Stimulated activated CD8-positive, alpha-beta memory T cell treated with anti-CD3 and anti-CD28 coated beads, Interleukin-2, amount 100 ng/mL, for 48 hours (primary cell): ENCODE measurements around the gene SLC9A2.

Experiments
- DNase-seq, 2 donors: peaks; one replicate each; pipeline ENCODE4 v3.0.0-alpha.2; 2020; ENCODE audit warnings: low read depth in 2 of 2

The SLC9A2 gene

DNA sequence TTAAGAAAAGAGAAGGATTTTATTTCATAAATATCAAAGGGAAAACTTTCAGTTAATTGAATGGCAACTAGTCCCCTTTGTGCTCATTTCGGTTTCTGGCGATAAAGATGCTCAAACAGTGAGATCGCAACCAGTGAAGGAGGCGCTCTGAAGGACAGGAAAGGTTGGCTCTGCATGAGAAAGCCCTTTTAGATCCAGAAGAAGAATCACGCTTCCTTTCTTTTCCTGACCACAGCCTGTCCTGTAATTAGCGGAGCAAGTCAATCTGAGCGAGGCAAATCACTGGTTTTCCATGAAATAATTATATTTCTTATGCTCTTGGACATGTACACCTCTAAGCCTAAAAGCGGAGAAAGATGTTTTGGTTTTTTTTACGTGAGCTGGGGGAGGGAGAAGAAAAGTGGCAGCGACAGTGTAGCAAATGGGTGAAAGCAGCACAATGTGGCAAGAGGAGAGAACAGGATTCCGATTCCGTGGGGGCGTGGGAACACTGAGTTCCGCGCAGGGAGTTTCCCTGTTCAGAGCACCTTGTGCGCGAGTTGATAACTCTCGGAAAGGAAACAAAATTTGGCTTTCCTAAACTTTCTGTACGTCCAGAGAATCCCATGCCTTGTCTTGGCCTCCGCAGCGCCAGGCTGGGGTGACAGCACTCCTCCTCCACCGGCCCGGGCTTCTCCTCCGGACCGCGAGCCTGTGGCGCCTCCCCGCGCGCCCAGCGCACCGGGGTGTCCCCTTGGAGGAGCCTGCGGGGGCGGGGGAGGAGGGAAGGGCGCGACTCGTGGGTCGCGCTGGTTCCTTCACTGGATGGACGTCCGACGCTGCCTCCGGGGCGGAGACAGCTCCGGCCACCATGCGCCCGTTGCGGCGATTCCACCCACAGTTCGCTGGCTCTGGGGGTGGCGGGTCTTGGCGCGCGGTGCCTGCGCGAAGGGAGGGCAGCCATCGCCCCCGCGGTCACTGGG, 620 bp upstream of the SLC9A2 start:
- DNase-seq = peak in 1 of 2 donors; percentile 10

DNA sequence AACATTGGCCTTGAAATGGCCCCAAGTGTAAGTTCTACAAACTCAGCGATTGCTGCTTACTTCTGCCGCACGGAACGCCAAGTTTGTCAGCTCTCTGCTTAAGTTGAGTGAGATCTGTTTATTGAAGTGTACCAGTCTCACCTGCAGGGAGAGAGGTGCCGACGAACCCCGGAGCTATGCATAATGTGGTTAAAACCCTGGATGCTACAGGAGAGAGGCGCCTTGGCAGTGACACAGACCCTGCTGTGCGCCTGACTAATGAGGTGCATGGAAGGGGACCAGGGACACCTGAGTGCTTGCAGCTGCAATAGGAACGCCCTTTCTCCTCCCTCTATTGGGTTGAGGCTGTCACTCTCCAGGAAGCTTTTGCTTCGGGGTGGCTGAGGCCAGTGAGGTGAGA, 979 bp downstream of the SLC9A2 start:
- no peak for DNase-seq

DNA sequence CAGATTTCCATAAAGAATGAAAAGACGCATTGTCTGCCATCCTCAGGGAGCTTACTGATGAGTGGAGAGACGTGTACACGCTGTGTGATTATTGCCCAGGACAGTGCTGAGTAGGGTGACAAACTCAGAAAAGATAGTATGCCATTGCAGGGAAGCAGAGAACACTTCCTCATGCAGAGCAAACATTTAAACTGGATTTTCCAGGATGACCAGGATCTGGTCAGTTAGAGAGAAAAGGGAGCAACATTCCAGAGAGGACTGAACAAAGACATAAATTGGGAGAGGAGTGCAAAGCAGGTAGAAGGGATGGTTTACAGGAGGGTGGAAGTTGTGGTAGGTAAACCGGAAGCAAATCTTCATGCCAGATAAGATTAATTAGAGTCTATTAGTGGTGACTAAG, 2.3 kb downstream of the SLC9A2 start:
- DNase-seq = no peak

DNA sequence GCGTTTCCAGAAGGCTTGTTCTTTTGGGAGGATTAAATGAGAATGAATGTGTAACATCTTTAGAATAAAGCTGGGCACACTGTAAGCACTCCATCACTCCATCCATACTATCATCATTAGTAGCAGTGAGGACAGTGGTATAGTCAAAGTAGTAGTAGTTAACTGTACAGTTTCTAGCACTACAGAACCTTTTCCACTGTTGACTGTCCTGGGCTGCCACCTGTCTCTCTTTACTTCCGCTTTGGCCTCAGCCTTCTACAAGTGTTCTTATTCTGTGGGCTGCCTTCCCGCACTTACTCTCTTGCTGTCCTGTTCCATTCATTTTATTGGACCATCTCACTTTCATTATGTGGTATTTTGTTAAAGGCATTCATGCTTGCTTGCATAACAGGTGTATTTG, 3.3 kb downstream of the SLC9A2 start:
- DNase-seq = no peak

DNA sequence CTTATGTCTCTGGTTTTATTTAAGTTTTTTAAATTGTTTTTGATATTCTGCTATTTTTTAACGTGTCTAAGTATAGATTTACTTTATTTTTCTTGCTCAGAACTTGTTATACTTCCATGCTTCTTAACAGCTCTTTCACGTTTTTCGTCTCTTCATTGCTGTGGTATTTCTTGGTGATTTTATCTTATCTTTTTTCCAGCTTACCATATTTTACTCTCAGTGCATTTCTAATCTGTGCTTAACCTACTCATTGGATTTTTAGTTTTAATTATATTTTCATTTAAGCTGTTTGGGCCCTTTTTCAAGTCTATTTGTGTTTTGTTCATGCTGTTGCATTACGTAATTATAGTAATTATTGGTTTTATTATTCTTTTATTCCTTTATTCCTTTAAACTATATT, 11.1 kb downstream of the SLC9A2 start:
- no peak for DNase-seq

DNA sequence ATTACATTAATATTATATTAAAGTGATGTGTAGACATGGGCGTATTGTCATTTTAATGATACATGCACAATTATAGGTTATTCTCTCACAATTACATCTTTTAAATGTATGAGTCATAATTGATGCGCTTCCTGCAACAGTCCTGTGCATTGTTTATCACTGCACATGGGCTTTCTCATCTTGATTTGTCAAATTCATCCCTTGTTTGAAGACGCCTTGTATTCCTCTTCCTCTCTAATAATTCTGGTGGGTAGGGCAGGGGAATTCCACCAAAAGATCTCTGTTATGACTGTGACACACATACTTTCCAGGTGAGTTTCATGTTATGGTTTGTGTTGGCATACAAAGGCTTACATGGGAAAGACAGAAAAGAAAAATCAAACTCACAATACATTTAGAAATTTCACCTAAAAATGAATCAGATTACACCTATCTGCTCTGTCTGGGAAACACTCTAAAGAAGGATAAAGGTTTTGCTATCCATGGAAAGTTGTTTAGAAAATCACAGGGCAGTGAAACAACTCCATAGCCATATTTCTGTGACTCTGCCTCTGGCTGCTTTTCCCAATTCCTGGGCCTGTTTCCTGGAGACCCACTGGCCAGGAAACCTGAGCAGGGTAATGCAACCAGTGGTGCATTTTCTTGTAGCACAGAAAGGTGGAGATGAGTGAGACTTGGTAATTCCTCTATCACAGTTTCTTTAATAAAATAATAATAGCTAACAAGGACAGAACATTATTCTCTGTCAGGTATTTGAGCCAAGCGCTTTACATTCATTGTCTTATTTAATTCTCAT, 13.2 kb downstream of the SLC9A2 start:
- DNase-seq = no peak

DNA sequence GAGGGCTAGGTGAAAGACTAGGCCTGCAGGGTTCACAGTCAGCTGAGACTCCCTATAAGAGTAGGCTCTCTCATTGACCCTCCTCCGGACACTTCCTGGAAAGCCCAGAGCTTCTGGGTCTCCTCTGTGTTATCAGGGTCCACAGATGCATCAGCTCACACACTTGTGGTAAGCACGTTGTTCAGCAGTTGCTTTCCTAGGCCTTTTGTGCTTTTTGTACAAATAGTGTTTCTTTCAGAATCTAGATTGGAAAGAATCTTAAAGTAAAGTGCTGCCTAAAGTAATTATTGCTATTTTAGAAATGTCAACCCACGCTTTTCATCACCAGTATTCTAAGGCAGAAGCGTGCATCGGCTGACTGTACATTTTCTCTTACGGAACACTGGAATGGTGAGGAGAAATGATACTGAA, 15.5 kb downstream of the SLC9A2 start:
- DNase-seq = no peak

DNA sequence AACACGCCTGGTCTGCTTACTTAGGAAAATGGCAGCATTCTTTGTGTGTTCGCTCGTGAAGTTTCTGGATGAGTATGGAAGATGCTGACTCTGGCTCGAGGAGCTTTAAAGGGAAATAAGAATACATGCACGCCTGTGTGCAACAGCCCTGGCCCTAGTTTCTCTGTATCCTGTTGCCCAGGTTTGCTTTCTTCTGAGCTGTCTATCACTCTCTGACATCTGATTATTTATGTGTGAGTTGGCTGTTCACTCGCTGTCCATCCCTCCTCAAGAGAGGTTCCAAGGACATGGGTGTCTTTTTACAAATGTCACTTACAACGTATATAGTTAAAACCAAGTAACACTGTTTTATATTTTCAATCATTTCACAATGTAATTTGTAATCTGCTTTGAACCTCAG, 16.0 kb downstream of the SLC9A2 start:
- no peak for DNase-seq

DNA sequence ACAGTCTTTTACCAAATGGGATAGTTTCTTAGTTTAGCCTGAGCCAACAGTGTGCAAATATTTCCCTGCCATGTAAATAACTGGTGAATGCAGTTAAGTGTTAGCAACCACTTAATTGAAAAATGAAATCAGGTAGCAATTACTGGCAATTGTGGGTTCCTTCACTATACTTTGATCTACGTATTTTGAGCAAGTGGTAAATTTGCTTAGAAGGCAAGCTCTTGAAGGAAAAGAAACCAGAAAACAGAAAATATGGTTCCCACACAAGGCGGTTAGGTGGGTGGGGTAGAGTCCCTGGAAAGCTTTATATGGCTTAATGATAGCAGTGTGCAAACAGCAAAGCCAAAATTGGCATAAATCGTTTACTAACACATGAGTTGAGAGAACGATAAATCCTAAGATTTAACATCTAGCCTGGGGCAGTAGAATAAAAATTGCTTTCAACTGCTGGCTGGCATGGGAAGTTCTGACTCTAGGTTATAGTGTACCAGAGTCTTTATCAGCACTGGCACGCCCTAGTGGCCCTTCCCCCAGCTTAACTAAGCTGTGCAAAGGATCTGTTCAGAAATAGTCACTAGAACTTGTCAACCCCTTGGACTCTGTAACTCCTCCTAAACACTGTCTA, 17.0 kb downstream of the SLC9A2 start:
- no peak for DNase-seq

DNA sequence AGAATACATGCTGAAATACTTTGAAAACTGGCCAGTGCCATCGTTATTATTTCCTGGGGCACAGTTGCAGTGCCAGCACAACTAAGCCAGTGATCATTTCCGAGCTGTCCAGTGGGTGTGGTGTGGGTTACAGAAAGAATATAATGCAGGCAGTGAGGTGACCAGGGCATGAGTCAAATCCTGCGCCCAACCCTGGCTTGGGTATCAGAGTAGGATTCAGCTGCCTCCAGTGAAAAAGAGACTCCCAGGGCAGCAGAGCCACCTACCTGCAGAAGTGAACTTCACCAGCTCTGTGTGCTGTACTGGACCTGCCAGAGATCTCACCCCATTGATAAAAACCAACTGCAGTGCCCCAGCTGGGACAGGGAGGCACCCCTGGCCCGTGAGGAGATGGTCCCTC, 18.0 kb downstream of the SLC9A2 start:
- no peak for DNase-seq

DNA sequence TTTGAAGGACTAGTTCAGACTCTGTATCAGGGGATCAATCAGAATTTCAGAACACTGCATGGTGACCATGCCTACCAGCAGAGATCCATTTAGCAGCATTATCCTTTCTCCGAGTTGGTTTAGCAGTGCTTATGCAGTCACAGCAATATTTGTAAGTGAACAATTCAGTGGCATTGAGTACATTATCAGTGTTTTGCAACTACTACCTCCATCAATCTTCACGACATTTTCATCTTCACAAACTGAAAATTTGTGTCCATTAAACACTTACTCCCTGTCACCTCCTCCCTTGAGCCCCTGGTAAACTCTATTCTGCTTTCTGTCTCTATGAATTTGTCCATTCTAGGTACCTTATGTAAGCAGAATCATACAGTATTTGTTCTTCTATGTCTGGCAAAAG, 20.1 kb downstream of the SLC9A2 start:
- no peak for DNase-seq

DNA sequence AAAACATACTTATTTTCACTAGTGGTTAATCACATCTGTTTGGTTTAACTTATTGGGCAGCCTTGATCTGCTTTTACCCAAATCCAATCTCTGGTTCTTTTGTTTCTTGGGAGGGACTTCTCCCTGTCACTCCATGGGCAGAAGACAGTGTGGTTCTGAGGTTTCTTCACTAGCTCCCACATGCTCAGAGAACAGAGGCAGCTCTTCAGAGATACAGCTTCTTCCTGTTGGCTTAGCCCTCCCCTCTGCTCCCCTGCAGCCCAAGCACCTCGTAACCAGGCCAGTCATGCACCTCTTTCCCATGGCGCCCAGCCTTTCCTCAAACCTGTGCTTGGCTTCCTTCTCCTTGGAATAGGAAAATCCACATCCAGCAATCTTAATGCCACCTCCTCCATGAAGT, 32.8 kb downstream of the SLC9A2 start:
- DNase-seq = no peak

DNA sequence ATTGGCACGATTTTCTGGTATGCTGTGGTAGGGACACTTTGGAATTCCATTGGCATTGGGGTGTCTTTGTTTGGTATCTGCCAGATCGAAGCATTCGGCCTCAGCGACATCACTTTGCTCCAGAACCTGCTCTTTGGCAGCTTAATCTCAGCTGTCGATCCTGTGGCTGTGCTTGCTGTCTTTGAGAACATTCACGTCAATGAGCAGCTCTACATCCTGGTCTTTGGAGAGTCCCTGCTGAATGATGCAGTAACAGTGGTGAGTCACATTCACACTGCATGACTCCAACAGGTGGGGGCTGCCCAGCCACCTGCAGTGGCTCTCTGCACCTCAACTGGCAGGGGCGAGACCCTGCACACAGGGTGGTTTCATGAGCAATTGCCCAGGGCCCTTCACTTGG, 38.4 kb downstream of the SLC9A2 start:
- no peak for DNase-seq

DNA sequence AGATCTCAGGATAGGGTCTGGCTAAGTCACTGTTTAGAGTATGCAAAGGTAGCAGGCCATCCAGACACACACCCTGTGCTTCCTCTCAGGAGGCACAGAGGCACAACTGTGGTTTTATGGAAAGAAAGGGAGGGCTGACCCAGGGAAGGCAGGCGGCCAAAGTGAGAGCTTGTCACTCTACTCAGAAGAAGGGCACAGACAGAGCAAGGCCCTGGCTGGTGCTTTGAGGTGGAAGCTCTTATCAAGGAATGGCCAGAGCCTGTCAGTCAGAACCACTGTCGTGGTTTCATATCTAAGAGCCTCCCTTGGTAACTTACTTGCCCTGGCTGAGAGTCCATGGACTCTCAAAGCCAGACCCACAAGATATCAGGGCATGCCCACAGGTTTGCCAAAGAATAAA, 40.7 kb downstream of the SLC9A2 start:
- DNase-seq = no peak

DNA sequence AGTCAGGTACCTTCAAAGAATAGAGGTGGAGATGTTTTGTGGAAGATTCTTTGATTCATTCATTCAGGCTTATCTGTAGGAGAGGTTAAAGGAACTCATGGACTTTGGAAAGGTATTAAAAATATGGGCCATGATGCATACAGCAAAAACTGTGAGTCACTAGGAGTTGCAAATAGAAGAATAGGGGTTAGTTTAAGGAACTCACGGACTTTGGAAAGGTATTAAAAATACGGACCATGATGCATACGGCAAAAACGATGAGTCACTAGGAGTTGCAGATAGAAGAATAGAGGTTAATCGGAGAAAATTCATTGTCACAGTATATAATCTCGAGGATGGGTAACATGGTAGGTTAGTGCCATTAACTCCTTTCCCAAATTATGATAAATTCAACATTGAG, 41.2 kb downstream of the SLC9A2 start:
- DNase-seq = no peak

DNA sequence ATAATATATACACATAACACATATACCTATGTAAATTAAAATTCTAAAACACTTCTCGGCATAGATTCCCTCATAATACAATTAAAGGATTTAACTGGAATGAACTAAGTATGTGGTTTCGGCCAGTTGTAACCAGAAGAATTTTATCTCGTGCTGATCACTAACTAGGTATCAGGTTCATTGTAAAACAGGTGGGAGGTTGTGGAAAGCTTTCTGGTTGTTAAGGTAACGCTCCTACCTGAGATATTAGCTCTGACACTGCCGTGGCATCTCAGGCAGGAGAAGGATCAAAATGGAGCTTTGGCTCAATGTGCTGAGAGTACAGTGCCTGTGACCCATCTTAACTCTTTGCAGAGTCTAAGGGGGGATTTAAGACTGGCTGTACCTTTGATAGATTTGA, 42.5 kb downstream of the SLC9A2 start:
- DNase-seq = no peak

DNA sequence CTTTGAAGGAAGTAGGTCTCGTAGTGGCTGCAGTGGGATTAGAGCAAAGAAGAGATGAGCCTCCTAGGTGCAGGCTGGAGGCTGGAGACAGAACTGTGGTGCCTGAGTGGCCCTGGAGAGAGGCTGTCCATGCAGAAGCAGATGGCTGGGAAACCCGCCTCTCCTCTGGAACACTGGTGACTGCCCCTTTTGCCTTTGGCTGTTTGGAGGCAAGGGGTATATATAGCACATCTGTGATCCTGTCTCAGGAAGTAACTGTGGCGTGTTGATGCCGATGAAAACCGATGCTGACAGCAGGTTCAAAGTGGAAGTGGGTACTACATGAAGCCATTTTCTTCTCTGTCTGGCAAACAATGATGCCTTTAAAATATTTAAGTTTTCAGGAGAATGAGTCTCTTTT, 43.5 kb downstream of the SLC9A2 start:
- no peak for DNase-seq

DNA sequence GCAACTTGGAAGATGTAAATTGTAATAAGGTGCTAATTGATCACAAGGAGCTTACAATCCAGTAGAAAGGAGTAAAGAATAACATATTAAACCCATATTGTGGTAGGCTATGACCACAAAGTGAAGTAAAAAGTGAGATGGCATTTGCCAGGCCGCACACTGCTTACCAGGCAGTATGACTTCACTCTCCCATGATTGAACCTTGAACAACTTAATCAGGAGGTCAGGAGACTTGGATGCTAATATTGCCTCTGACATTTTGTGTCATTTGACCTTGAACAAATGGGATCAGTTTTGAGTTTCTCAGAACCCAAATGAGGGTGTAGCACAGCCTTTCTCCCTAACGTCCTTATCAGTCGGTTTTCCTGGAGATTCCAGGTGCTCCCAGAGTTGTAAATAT, 44.0 kb downstream of the SLC9A2 start:
- DNase-seq = no peak

DNA sequence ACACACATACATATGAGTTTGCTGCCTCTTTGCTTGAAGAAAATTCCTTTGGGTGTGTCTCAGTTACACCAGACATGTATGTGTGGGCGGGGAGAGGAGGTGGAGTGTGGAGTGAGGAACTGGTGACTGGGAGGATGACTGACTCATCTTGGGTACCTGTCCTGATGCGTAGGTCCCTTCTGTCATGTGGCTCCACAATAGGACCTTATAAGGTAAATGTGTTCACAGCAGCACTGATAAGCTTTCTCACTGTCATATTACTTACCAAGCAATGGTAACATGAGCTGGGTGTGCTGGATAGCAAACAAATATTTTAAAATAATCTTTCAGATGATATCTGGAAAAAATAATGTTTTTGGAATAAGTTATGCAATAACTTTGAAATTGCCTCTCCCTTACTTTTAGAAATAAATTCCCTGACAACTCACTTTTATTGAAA, 45.1 kb downstream of the SLC9A2 start:
- peak in 1 of 2 donors; percentile 11 for DNase-seq

DNA sequence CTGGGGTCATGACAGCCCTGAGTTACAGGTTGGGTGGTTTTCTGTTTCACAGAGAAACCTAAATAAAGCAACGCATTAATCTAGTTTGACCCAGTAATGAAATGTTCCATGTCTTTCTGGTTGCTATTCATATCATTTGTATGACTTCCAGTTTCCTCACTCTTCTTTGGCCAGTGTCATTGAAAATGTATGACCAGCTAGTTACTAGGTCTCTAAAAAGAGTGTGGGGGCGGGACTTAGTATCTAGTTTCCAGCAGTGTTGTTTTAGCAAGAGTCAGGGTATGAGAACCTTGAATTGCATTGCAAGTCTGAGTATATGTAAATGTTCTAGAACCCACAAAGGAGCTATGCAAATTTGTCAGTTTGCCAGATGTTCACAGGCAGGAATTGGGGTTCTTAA, 47.7 kb downstream of the SLC9A2 start:
- no peak for DNase-seq

DNA sequence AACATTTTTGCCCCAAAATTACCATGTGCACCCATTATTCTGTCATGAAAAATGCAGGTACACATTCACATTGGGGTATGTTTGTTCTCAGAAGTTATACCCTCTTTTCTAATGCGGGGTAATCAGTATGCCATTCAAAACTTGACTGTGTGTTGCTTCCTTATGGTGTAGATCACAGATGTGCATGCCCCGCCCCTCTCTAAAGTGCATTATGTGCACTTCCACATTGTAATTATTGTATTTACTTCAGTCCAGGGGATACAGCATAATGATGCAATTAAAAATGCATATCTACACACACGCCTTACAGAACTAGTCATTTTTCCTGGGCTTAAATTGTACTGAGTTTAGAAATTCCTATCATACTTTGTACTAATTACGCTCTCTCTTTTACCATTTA, 48.8 kb downstream of the SLC9A2 start:
- no peak for DNase-seq

DNA sequence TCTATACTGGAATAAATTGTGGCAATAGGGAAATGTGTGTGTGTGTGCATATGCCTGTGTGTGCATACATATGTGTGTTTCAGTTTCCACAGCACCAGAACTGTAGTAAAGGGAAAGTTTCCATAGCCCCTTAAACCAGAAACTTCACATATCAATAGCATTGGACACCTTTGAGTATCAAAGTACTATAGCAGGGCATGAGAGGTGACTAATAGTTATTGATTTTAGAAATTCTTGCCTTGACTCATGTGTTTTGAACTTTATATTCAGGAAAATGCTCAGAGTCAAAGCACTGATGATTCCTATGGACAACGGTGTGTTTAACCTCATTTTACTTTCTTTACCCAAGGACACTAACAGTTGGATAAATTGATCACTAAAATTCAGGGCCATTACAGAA, 50.0 kb downstream of the SLC9A2 start:
- no peak for DNase-seq
